IMR-90 (cell line): ENCODE results near the gene DOCK1. TPM values are rescaled to one million over a fixed set of nuclear protein-coding genes. Genes with fewer than 3 reads are reported as not detected.

ENCODE experiments used
- ATAC-seq: fragments of 200-7000 bp; cut with Tn5 transposase; 2 replicates; pipeline ENCODE4 v1.9.1; 2020; ENCODE audit warnings: low read depth, mild to moderate bottlenecking, moderate library complexity
- BruUV-seq: library from RNA; stranded (reverse); fragments of 400-500 nt; replicated peaks from 2 replicates; lab custom pipeline; 2021; lab: Mats Ljungman, UMichigan
- CTCF ChIA-PET: fragments of 300-600 bp; formaldehyde crosslinking; extraction: SDS; loops from one replicate; lab custom pipeline; 2021; ENCODE audit warnings: antibody characterized with exemption; lab: Yijun Ruan, JAX
- POLR2A ChIA-PET: fragments of 300-600 bp; sonication (Branson Sonifier 250); formaldehyde crosslinking; loops from one replicate; lab custom pipeline; 2022; ENCODE audit warnings: antibody characterized with exemption; ENCODE audit not compliant: unreplicated experiment; lab: Charles Lee
- DNase-seq: peaks from one replicate; pipeline ENCODE4 v3.0.0; 2013
- H2AFZ ChIP-seq: replicated peaks from 2 replicates; pipeline ENCODE3; 2013; ENCODE audit warnings: low read length, mild to moderate bottlenecking; ENCODE audit not compliant: poor library complexity
- H2AK5ac ChIP-seq: 2 replicates; pipeline ENCODE4 v1.6.1; 2013; ENCODE audit warnings: low read depth, low read length, inconsistent platforms
- H2AK9ac ChIP-seq: replicated peaks from 2 replicates; pipeline ENCODE3; 2013; ENCODE audit warnings: mild to moderate bottlenecking, low read depth, low read length, moderate library complexity; ENCODE audit not compliant: poor library complexity
- H2BK120ac ChIP-seq: 2 replicates; pipeline ENCODE4 v1.6.1; 2013; ENCODE audit warnings: low read depth, low read length, inconsistent platforms
- H2BK15ac ChIP-seq: 3 replicates; pipeline ENCODE4 v1.6.1; 2013; ENCODE audit warnings: low read depth, low read length, inconsistent platforms
- H2BK20ac ChIP-seq: 2 replicates; pipeline ENCODE4 v1.6.1; 2013; ENCODE audit warnings: low read depth, mild to moderate bottlenecking, inconsistent platforms, low read length, moderate library complexity
- H2BK5ac ChIP-seq: 2 replicates; pipeline ENCODE4 v1.6.1; 2013; ENCODE audit warnings: mild to moderate bottlenecking, low read depth, low read length, inconsistent platforms; ENCODE audit not compliant: poor library complexity, severe bottlenecking
- H3K14ac ChIP-seq: replicated peaks from 2 replicates; pipeline ENCODE4 v1.6.1; 2013; ENCODE audit warnings: low read depth, low read length, inconsistent platforms
- H3K18ac ChIP-seq: 2 replicates; pipeline ENCODE4 v1.6.1; 2013; ENCODE audit warnings: low read depth, low read length, control low read depth
- H3K23ac ChIP-seq: 2 replicates; pipeline ENCODE4 v1.6.1; 2013; ENCODE audit warnings: low read depth, low read length, inconsistent platforms
- H3K27ac ChIP-seq: 2 replicates; pipeline ENCODE4 v1.5.1; 2013; ENCODE audit warnings: mild to moderate bottlenecking, control low read depth, low read length; ENCODE audit not compliant: insufficient read depth
- H3K27me3 ChIP-seq: 2 replicates; pipeline ENCODE4 v1.6.1; 2013; ENCODE audit warnings: low read length; ENCODE audit not compliant: control insufficient read depth, insufficient read depth
- H3K36me3 ChIP-seq: 2 replicates; pipeline ENCODE4 v1.6.1; 2013; ENCODE audit warnings: low read length, mixed read lengths; ENCODE audit not compliant: control insufficient read depth, insufficient read depth
- H3K4ac ChIP-seq: 2 replicates; pipeline ENCODE4 v1.6.1; 2013; ENCODE audit warnings: low read depth, low read length, inconsistent platforms
- H3K4me1 ChIP-seq: 2 replicates; pipeline ENCODE4 v1.6.1; 2013; ENCODE audit warnings: low read length, mixed read lengths; ENCODE audit not compliant: control insufficient read depth, insufficient read depth
- H3K4me2 ChIP-seq: 2 replicates; pipeline ENCODE4 v1.6.1; 2013; ENCODE audit warnings: low read depth, mild to moderate bottlenecking, control low read depth, low read length, moderate library complexity
- H3K4me3 ChIP-seq: 2 replicates; pipeline ENCODE4 v1.5.1; 2013; ENCODE audit warnings: low read depth, mild to moderate bottlenecking, control low read depth, low read length, moderate library complexity; ENCODE audit not compliant: insufficient read depth
- H3K56ac ChIP-seq: 2 replicates; pipeline ENCODE4 v1.6.1; 2013; ENCODE audit warnings: low read length, inconsistent platforms; ENCODE audit not compliant: insufficient read depth; ENCODE audit errors: extremely low read depth
- H3K79me1 ChIP-seq, 2 experiments: 2 replicates each; pipeline ENCODE4 v1.6.1; 2013; ENCODE audit warnings: low read length in 2 of 2, inconsistent platforms in 1 of 2, low read depth in 1 of 2
- H3K9ac ChIP-seq: 2 replicates; pipeline ENCODE4 v1.6.1; 2013; ENCODE audit warnings: low read depth, low read length, control low read depth
- H3K9me1 ChIP-seq: 2 replicates; pipeline ENCODE4 v1.6.1; 2013; ENCODE audit warnings: low read length, inconsistent platforms; ENCODE audit not compliant: insufficient read depth
- H3K9me3 ChIP-seq: 2 replicates; pipeline ENCODE4 v1.6.1; 2013; ENCODE audit warnings: low read length; ENCODE audit not compliant: control insufficient read depth, insufficient read depth
- H4K20me1 ChIP-seq: 2 replicates; pipeline ENCODE4 v1.6.1; 2013; ENCODE audit warnings: low read length, inconsistent platforms; ENCODE audit not compliant: insufficient read depth
- H4K5ac ChIP-seq: 2 replicates; pipeline ENCODE4 v1.6.1; 2013; ENCODE audit warnings: mild to moderate bottlenecking, low read depth, low read length, control low read depth
- H4K8ac ChIP-seq, 2 experiments: 2 replicates each; pipeline ENCODE4 v1.6.1; 2013; ENCODE audit warnings: low read depth in 2 of 2, low read length in 2 of 2, control low read depth in 1 of 2, inconsistent platforms in 1 of 2
- H4K91ac ChIP-seq: 2 replicates; pipeline ENCODE4 v1.6.1; 2013; ENCODE audit warnings: low read depth, low read length, inconsistent platforms; ENCODE audit not compliant: insufficient read depth
- CEBPB ChIP-seq: IDR thresholded peaks from 2 replicates; pipeline ENCODE4 v1.6.1; 2012; ENCODE audit warnings: low read depth, low read length, improper control_type of control experiment
- CHD1 ChIP-seq: IDR thresholded peaks from 2 replicates; pipeline ENCODE4 v1.6.1; 2012; ENCODE audit warnings: low read depth, low read length, improper control_type of control experiment
- CTCF ChIP-seq: conservative IDR thresholded peaks from 2 replicates; pipeline ENCODE4 v1.5.1; 2012; ENCODE audit warnings: mild to moderate bottlenecking, low read depth, low read length, improper control_type of control experiment
- ELK1 ChIP-seq: fragments of 150-350 bp; IDR thresholded peaks from 2 replicates; pipeline ENCODE4 v1.6.1; 2016; ENCODE audit warnings: low read depth, mild to moderate bottlenecking, low read length, moderate library complexity, borderline replicate concordance
- FOS ChIP-seq: fragments of 150-350 bp; IDR thresholded peaks from 2 replicates; pipeline ENCODE4 v1.6.1; 2016; ENCODE audit warnings: low read depth, low read length
- MAFK ChIP-seq: IDR thresholded peaks from 2 replicates; pipeline ENCODE4 v1.6.1; 2012; ENCODE audit warnings: low read depth, low read length, improper control_type of control experiment
- MAZ ChIP-seq: IDR thresholded peaks from 2 replicates; pipeline ENCODE4 v1.6.1; 2012; ENCODE audit warnings: low read depth, mild to moderate bottlenecking, low read length, improper control_type of control experiment, moderate library complexity, borderline replicate concordance
- MXI1 ChIP-seq: IDR thresholded peaks from 2 replicates; pipeline ENCODE4 v1.6.1; 2012; ENCODE audit warnings: low read depth, mild to moderate bottlenecking, low read length, moderate library complexity, borderline replicate concordance
- NFE2L2 ChIP-seq: fragments of 150-350 bp; IDR thresholded peaks from 2 replicates; pipeline ENCODE4 v1.6.1; 2016; ENCODE audit warnings: low read depth, mild to moderate bottlenecking, low read length
- POLR2A ChIP-seq: IDR thresholded peaks from 2 replicates; pipeline ENCODE4 v1.6.1; 2012; ENCODE audit warnings: mild to moderate bottlenecking, low read depth, low read length
- RAD21 ChIP-seq: IDR thresholded peaks from 2 replicates; pipeline ENCODE4 v1.6.1; 2012; ENCODE audit warnings: low read length, improper control_type of control experiment
- RCOR1 ChIP-seq: IDR thresholded peaks from 2 replicates; pipeline ENCODE4 v1.6.1; 2012; ENCODE audit warnings: mild to moderate bottlenecking, low read length, improper control_type of control experiment; ENCODE audit not compliant: insufficient replicate concordance
- USF2 ChIP-seq: fragments of 150-350 bp; IDR thresholded peaks from 2 replicates; pipeline ENCODE4 v1.6.1; 2017; ENCODE audit warnings: mild to moderate bottlenecking, antibody characterized with exemption, low read length, low read depth
- WGBS, 2 experiments: methylation state at CpG; one replicate each; pipeline versions ENCODE4 v1.1.5 to v1.1.7; 2013; ENCODE audit warnings: missing lambda C conversion rate in 2 of 2; ENCODE audit not compliant: insufficient read length in 1 of 2; ENCODE audit errors: extremely low coverage in 2 of 2; 5-methylcytosine and 5-hydroxymethylcytosine counted together
- dilution Hi-C: fragments of 300-500 bp; cut with HindIII; formaldehyde crosslinking; loops from one replicate; pipeline ENCODE4 v1.14.3; 2018; ENCODE audit warnings: low sequenced_read_pairs; ENCODE audit not compliant: unreplicated experiment
- in situ Hi-C: fragments of 300-500 bp; cut with MboI; formaldehyde crosslinking; loops from 3 replicates; pipeline ENCODE4 v1.14.3; 2019; ENCODE audit warnings: low sequenced_read_pairs, inconsistent platforms, mixed read lengths
- intact Hi-C: fragments of 100-400 bp; cut with micrococcal nuclease; formaldehyde crosslinking; loops from 2 replicates; pipeline ENCODE4 v1.10.0; 2022
- polyA plus RNA-seq, 3 experiments: library from polyadenylated mRNA; depleted of rRNA; stranded (reverse); fragments of >200 nt; gene quantifications; 2 replicates each; pipeline ENCODE4 v1.2.3, GENCODE V29; 2012; ENCODE audit warnings: low replicate concordance in 1 of 3
- total RNA-seq: library from RNA; depleted of rRNA; stranded (reverse); fragments of >200 nt; gene quantifications from 2 replicates; pipeline ENCODE4 v1.2.3, GENCODE V29; 2012

DOCK1 gene
- total and polyA plus RNA-seq, 2 of the 4 experiments (the other 2 are of a cell fraction): 28.2 to 71.0 TPM

GRCh38 chr10:126892226-126893175 lies 12.7 kb upstream of the DOCK1 start:
- BruUV-seq: no TSS peak
- no peak overlapping the region for H2BK15ac ChIP-seq
- intact Hi-C loops: no loop called here
- POLR2A ChIA-PET: no interaction called here
- H3K79me1 ChIP-seq: no peaks in the 10 kb centered on the region
- no peak overlapping the region for H3K27ac ChIP-seq
- H2AK9ac ChIP-seq: peak overlapping the region; percentile 57
- no peak overlapping the region for H4K8ac ChIP-seq
- H3K9me1 ChIP-seq: peaks cover 6% of the 10 kb centered on the region; the same call in 1 of the 2 replicates
- no peaks in the 10 kb centered on the region for H4K20me1 ChIP-seq
- CTCF ChIA-PET: no interaction called here
- dilution Hi-C loops: no loop called here
- no peak overlapping the region for H4K91ac ChIP-seq
- no peaks in the 10 kb centered on the region for H3K36me3 ChIP-seq
- H3K9ac ChIP-seq: no peak overlapping the region
- H3K27me3 ChIP-seq: 0 out of 2 replicates have a peak, but pooled peaks cover 7% of the 10 kb centered on the region
- DNase-seq (no peak), ATAC-seq (no peak)
- H3K18ac ChIP-seq: no peak overlapping the region
- no peaks in the 10 kb centered on the region for H3K4me1 ChIP-seq
- 0 out of 2 replicates have a peak overlapping the region, but pooled peaks have one; percentile 22 for H3K14ac ChIP-seq
- no peak overlapping the region for H3K56ac ChIP-seq
- H3K4me3 ChIP-seq: no peak overlapping the region
- H4K5ac ChIP-seq: no peak overlapping the region
- H2AFZ ChIP-seq: peak overlapping the region; percentile 61
- no peak overlapping the region for H2BK120ac ChIP-seq
- WGBS, 2 experiments: 3% methylated on average over 4 of the region's 16 CpGs; no CpG with 5 or more reads in 1 of the 2 experiments
- TF ChIP-seq ELK1 (no peak), MXI1 (no peak), RCOR1 (no peak), NFE2L2 (no peak), POLR2A (no peak), RAD21 (no peak), MAZ (no peak), USF2 (no peak), MAFK (no peak), CHD1 (no peak), FOS (no peak), CTCF (no peak), CEBPB (no peak)
- in situ Hi-C loops: no loop called here
- peak overlapping the region; percentile 59 for H2BK5ac ChIP-seq
- H2BK20ac ChIP-seq: no peak overlapping the region
- peaks cover 2% of the 10 kb centered on the region; the same call in 1 of the 2 replicates for H3K9me3 ChIP-seq
- no peak overlapping the region; the same call in 1 of the 2 replicates for H2AK5ac ChIP-seq
- no peak overlapping the region; the same call in 1 of the 2 replicates for H3K23ac ChIP-seq
- peak overlapping the region; percentile 68 for H3K4me2 ChIP-seq
- no peak overlapping the region for H3K4ac ChIP-seq
